ENCODE results near the gene RABAC1. TPM values are rescaled to one million over a fixed set of nuclear protein-coding genes. Genes with fewer than 3 reads are reported as not detected.

The RABAC1 gene
- 100 to 1,000 TPM; 128 to 255 (median 180) TPM for total RNA-seq
- 100 to 1,000 TPM; 139 to 236 (median 170) TPM for polyA plus RNA-seq

- no peaks in the 10 kb centered on the region for H3K27me3 ChIP-seq
- DNase-seq, result peak; percentile 94
- H3K4me1 ChIP-seq, result peaks cover 0 to 19% (median 14%) of the 10 kb centered on the region in 4 donors
- peak within 1 kb of the TSS; percentile 62 to 93 (median 92) for H3K4me3 ChIP-seq
- intact Hi-C loops (cut with DNase I), result loop anchor here (2.0 to 10.0 kb wide), 2 partner anchors 75 to 99 kb away; partner anchors contain the start of gene RPS19
- TF ChIP-seq EP300 (IDR thresholded peaks at IDR 0.05) (no peak), POLR2AphosphoS5 (IDR thresholded peaks at IDR 0.05) (peak; percentile 64 to 80 (median 75)), POLR2A (IDR thresholded peaks at IDR 0.05) (peak; percentile 27 to 42), CTCF (IDR thresholded peaks at IDR 0.05) (no peak)
- H3K36me3 ChIP-seq, result peaks cover 0 to 16% (median 7%) of the 10 kb centered on the region in 4 donors
- WGBS, 2 donors, result 5% methylated on average over 46 of the region's 46 CpGs
- no peaks in the 10 kb centered on the region for H3K9me3 ChIP-seq
- peak within 1 kb of the TSS; percentile 86 to 91 (median 88) for H3K27ac ChIP-seq
Observed at GRCh38 chr19:41959056-41960053, at the start of gene RABAC1. Gene RABAC1, minus strand, starts transcription at chr19:41959321. Its CDS starts 29 bp downstream, at chr19:41959292.

- no peak for DNase-seq
- Histone ChIP-seq H3K27me3 (peaks cover 0 to 17% (median 0%) of the 10 kb centered on the region in 3 donors), H3K27ac (no peak overlapping the region), H3K36me3 (peaks cover 0 to 26% (median 9%) of the 10 kb centered on the region in 4 donors), H3K4me1 (no peaks in the 10 kb centered on the region), H3K4me3 (no peak overlapping the region), H3K9me3 (no peaks in the 10 kb centered on the region)
- WGBS, 2 donors, result 84 to 89% methylated on average over 13 of the region's 13 CpGs
- no peak for TF ChIP-seq EP300 (IDR thresholded peaks at IDR 0.05)
- no peak for TF ChIP-seq POLR2A (IDR thresholded peaks at IDR 0.05)
- TF ChIP-seq CTCF (IDR thresholded peaks at IDR 0.05), result no peak
- no peak for TF ChIP-seq POLR2AphosphoS5 (IDR thresholded peaks at IDR 0.05)
- intact Hi-C loops (cut with DNase I), result no loop called here
Observed at GRCh38 chr19:42006569-42006968, 47.4 kb upstream of the RABAC1 start.

GRCh38 chr19:42005504-42005903 lies 46.4 kb upstream of the RABAC1 start:
- Histone ChIP-seq H3K27ac (no peak overlapping the region), H3K4me3 (no peak overlapping the region), H3K4me1 (no peaks in the 10 kb centered on the region), H3K36me3 (peaks cover 0 to 26% (median 9%) of the 10 kb centered on the region in 4 donors), H3K9me3 (no peaks in the 10 kb centered on the region), H3K27me3 (peaks cover 0 to 27% (median 0%) of the 10 kb centered on the region in 3 donors)
- intact Hi-C loops (cut with DNase I), result no loop called here
- 94 to 95% methylated on average over 22 of the region's 22 CpGs for WGBS, 2 donors
- TF ChIP-seq POLR2A (IDR thresholded peaks at IDR 0.05), result no peak
- TF ChIP-seq POLR2AphosphoS5 (IDR thresholded peaks at IDR 0.05), result no peak
- TF ChIP-seq CTCF (IDR thresholded peaks at IDR 0.05), result no peak
- TF ChIP-seq EP300 (IDR thresholded peaks at IDR 0.05), result no peak
- DNase-seq, result no peak

- H3K27me3 ChIP-seq, result peaks cover 4 to 44% (median 13%) of the 10 kb centered on the region in 3 donors
- TF ChIP-seq POLR2A (IDR thresholded peaks at IDR 0.05) (no peak), EP300 (IDR thresholded peaks at IDR 0.05) (no peak), CTCF (IDR thresholded peaks at IDR 0.05) (no peak), POLR2AphosphoS5 (IDR thresholded peaks at IDR 0.05) (no peak)
- WGBS, 2 donors, result 72 to 81% methylated on average over 21 of the region's 21 CpGs
- H3K27ac ChIP-seq, result no peak overlapping the region
- H3K4me3 ChIP-seq, result no peak overlapping the region
- H3K36me3 ChIP-seq, result peaks cover 0 to 26% (median 9%) of the 10 kb centered on the region in 4 donors
- DNase-seq, result no peak
- H3K9me3 ChIP-seq, result no peaks in the 10 kb centered on the region
- H3K4me1 ChIP-seq, result peaks cover 0 to 6% (median 5%) of the 10 kb centered on the region in 4 donors
- intact Hi-C loops (cut with DNase I), result no loop called here
Observed at GRCh38 chr19:42003506-42004294, 44.6 kb upstream of the RABAC1 start.

All from sigmoid colon (tissue), 7 donors.